Caki2 (cell line): ENCODE data around the gene ATP5PD. TPM values are rescaled to one million over a fixed set of nuclear protein-coding genes. Genes with fewer than 3 reads are reported as not detected.
"Not testable (repeated sequence)": the region's sequence is repeated elsewhere in the genome, so short reads cannot be mapped to it uniquely, and the experiment has no call there.

Experiments
- DNase-seq: peaks from one replicate; pipeline ENCODE4 v3.0.0-alpha.2; 2015; ENCODE audit warnings: low read depth
- in situ Hi-C: cut with HindIII; loops from 2 replicates; pipeline ENCODE4 v1.10.0; 2016; ENCODE audit warnings: low sequenced_read_pairs, low pct_unique_long_range_greater_than_20kb, mixed read lengths
- total RNA-seq: library from RNA; depleted of rRNA; stranded (reverse); fragments of >200 nt; shearing (Covaris generic); gene quantifications from 2 replicates; pipeline ENCODE4 v1.2.3, GENCODE V29; 2014; ENCODE audit warnings: low replicate concordance

ATP5PD gene
- total RNA-seq, 1 experiment from 2014 or later = 289 TPM

DNA sequence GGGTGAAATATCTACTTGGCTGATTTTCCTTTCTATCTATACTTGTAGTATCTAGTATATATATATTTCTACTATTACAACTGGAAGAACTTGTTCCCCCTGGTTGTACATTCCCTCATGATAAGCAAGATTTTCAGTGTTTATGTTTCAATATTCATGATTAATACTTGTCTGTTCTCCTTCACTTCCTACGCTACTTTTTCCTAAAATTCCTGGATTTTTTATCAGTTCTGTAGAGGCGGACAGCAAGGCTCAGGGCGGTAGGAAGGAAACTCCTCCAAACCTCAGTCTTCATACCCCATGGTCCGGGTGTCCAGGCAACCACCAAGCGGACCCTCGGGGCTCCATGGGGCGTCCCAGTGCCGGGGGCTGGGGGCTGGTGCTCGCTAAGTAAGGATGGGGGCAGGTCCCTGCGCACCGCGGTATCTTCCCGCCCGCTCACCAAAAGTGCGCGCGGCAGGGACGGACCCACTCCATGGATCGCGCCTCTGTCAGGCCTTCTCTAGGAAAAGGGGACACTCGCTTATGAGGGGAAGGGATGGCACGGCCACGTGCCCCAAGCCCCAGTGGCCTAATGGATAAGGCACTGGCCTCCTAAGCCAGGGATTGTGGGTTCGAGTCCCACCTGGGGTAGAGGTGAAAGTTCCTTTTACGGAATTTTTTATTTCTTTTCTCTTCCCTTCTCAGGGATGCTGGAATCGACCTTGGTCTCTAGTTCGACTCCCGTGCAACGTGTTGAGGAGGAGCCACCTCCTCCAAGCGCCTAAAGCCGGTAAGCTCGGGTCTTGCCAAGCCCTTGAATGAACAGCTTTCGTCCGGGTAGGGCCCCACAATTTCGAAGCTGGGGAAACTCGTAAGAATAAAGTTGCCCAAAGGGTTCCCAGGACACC, 13.2 kb downstream of the ATP5PD start:
- in situ Hi-C loops = no loop called here
- peak; percentile 95 for DNase-seq

DNA sequence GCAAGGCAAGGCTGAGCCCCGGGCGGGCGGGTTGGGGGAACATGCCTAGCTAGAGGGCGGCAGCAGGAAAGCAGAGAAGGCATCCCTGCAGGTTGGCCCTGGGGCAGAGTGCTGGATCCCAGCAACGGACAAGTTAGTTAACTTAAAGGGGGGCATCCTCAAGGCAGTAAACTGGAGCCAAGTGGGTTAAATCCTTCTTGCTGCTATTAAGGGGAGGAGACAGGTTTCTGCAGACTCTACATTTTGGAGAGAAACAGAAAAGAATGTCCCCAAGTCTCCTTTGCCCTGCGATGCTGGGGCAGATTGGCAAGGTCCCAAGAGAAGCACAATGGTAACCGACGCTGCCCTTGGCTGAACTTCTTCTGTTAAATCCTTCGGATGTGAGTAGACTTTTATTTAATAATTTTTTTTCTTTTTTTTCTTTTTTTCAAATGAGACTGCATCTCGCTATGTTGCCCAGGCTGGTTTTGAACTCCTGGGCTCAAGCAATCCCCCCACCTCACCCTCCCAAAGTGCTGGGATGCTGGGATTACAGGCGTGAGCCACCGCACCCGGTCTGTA, 14.0 kb downstream of the ATP5PD start:
- peak; percentile 32 for DNase-seq
- in situ Hi-C loops = no loop called here

DNA sequence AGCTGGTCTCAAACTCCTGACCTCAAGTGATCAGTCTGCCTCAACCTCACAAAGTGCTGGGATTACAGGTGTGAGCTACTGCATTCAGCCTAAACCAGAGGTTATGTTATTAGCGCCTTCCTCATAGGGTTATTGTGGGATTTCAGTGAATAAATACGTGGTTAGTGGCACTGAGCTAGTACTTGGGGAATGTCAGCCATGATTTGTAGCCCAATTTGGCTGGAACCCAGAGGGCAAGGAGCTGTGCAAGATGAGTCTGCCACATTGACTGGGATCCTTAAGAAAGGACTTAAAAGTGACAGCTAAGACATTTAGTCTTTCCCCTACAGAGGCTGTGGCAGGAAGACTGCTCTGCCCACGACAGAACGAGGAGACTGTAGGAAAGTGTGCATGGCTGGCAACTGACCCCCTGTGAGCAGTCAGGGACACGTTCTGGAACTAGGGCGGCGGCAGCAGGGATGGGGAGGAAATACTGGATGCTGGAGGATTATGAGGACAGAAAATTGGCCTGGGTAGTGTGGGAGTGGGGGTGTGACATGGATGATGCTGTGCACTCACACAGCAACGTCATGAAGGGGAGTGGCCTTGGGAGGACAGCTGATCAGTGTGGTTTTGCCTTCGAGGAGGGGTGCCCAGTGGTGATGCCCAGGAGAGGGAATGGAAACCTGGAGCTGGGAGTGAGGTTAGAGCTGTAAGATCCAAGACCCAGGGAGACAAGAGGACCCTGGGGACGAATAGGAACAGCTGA, 14.6 kb downstream of the ATP5PD start:
- in situ Hi-C loops = no loop called here
- peak; percentile 62 for DNase-seq

DNA sequence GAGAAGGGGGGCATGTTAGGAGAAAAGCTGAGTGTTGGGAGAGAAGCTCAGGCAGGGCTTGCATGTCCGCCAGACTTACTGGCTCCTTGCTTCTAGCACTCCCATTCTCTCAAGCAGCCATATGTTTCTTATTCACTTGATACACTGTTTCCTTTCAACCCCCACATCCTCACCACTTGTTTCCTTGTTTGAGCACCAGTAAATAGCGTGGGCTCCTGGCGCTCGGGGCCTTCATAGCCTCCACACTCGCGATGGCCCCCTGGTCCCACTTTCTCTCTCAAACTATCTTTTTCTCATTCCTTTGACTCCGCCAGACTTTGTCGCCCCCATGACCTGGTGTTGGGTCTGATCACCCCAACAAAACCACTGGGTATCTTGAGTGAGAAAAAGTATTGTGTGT, 16.6 kb downstream of the ATP5PD start:
- in situ Hi-C loops = no loop called here
- DNase-seq = no peak

DNA sequence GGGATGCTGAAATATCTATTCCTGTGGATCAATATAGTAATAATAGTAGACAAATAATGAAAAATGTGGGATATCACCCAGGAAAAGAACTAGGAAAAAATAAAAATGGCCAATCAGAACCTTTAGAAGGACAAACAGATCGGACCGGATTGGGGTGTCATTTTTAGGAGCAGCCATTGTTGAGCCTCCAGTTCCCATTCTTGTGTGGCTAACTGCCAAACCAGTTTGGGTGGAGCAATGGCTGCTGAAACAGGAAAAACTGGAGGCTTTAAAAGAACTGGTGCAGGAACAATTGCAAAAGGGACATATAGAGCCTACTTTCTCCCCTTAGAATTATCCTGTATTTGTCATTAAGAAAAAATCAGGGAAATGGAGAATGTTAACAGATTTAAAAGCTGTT, 20.1 kb downstream of the ATP5PD start:
- in situ Hi-C loops, DNase-seq: not testable (repeated sequence)

DNA sequence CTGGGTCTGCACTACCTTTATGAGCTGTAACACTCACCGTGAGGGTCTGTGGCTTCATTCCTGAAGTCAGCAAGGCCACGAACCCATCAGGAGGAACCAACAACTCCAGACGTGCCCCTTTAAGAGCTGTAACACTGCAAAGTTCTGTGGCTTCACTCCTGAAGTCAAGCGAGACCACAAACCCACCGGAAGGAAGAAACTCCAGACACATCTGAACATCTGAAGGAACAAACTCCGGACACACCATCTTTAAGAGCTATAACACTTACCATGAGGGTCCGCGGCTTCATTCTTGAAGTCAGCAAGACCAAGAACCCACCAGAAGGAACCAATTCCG, 21.4 kb downstream of the ATP5PD start:
- DNase-seq, in situ Hi-C loops: not testable (repeated sequence)

DNA sequence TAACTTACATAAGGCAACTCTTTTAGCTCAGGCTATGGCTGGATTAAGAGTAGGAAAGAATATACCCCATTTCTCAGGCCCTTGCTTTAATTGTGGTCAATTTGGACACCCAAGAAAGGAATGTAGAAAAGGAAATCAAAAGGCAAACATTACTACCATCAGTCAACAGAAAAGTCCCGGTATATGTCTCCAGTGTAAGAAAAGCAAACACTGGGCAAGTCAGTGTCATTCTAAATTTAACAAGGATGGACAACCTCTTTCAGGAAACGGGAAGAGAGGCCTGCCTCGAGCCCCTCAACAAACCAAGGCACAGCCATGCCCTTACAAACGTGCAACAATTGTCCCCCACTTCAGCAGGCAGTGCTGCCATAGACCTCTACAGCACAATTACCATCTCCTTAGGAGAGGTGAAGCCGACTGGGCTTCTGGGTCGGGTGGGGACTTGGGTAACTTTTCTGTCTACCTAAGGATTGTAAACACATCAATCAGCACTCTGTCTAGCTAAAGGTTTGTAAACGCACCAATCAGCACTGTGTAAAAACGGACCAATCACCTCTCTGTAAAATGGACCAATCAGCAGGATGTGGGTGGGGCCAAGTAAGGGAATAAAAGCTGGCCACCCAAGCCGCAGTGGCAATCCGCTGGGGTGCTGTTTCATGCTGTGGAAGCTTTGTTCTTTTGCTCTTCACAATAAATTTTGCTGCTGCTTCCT, 21.9 kb downstream of the ATP5PD start:
- in situ Hi-C loops = no loop called here
- DNase-seq = no peak

DNA sequence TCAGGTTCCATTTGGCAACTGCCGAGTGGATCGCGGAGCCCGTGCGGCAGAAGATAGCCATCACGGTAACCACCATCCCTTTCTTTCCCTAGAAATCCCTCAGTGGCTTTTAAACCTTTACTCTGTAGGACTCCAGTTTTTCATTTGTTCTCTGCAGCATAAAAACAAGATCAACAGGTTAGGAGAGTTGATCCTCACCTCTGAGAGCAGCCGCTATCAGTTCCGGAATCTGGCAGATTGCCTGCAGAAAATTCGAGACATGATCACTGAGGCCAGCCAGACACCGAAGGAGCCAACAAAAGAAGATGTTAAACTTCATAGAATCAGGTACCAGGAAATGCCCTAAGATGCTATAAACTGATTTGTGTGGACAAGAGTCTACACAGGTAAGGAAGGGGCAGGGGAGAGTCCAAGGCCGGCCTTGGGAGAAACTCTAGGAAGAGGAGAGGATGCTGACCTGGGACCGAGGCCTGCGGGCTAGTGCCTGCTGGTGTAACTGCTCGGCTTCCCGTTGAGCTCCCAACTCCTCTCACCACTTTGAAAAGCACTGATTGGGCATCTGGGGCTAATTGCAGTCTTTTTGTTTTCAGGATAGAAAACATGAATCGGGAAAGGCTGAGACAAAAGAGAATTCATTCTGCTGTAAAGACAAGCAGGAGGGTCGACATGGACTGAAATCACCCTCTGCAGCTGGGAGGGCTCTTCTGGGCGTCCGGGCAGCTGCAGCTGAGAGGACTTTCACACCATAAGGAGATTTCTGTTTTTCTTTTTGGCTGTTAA, 26.2 kb downstream of the ATP5PD start:
- DNase-seq = no peak
- in situ Hi-C loops = no loop called here

DNA sequence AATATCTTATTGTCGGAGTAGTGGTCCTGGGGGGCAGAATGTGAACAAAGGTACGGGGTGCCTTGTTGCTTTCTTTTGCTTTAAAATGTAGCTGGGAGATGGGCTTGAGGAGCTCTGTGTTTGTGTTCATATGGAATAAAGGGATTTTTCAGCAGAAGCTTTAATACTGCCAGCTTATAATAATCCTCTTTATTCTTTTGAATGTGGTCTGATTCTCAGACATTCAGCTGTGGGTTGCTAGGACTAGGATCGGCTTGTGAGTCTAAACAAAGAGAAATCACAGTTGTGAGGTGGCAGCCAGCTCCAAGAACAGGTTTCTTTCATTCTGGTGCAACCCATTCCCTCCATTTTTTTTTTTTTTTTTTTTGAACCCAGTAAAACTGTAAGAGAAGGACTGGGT, 27.1 kb downstream of the ATP5PD start:
- in situ Hi-C loops = no loop called here
- DNase-seq = no peak

DNA sequence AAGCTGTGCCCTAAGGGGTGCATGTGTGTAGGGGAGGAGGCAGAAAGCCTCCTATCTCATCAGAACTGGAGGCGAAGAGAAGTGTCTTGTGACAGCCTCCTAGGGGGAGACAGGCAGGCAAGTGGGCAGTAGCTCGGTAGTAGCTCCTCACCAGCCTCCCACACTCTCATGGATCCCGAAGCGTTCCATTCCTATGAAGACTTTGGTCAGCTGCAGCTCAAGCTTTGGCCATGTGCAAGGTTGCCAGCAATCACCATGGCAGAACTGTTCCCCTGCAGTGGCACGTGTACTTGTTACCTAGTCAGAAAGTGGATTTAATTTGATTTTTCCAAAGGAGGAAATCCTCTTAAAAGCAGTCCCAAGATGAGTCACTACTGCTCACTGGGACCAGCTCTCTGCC, 27.6 kb downstream of the ATP5PD start:
- no peak for DNase-seq
- in situ Hi-C loops = no loop called here

DNA sequence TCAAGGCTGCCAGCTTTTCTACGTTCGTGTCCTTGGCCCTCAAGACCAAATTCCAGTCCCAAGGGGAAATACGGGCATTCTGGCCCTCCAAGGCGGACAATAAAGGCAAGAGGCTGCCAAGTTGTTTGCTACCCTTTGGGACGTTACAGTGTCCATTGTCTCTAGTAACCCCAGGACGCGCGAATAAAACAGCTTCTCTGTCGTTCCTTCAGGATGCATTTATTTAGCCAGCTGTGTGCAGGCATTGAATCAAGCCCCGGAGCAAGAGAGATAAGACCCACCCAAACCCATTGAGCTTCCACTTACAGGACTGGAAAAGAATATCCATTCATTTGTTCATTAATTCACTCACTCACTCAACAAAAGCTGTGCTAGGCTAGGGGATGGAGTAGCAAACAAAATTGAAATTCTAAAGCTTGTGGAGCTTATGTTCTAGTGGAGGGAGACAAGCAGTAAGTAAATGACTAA, 33.6 kb downstream of the ATP5PD start:
- DNase-seq = no peak

DNA sequence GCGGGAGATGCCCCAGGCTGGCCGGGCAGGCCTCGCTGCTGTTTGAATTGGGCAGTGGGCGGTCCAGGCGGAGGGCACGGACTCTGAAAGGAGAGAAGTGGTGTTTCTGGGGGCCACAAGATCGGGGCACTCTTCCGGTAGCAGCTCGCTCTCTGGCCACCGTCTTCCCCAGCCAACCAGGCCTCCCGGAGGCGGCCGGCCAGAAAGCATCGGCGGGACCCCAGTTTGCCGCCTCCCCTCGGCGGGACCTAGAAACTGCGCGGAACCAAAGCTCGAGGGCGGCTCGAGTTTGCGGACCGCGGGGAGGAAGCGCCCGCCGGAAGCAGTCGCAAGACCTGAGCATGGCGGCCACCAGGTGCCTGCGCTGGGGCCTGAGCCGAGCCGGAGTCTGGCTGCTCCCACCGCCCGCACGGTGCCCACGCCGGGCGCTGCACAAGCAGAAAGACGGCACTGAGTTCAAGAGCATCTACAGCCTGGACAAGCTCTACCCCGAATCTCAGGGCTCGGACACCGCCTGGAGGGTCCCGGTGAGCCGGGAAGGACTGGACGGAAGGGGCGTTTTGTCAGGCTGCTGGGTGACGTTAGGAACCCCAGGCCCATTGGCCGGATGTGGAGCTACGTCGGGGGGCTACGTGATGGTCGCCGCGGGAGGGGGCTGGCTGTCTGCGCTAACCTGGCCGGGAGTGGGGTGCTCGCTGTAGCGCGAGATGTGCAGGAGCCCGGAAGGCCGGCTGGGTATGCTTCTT, 34.2 kb downstream of the ATP5PD start, which contains the start of gene MRPL58:
TSS of gene MRPL58 (plus strand) at position 325 of the 746 bp plus-strand sequence. CDS start at position 342, 17 bp downstream.
- DNase-seq = peak; percentile 89
- in situ Hi-C loops = no loop called here

More for the DNA sequence above, 33.6 kb downstream of the ATP5PD start:
- in situ Hi-C loops = no loop called here

DNA sequence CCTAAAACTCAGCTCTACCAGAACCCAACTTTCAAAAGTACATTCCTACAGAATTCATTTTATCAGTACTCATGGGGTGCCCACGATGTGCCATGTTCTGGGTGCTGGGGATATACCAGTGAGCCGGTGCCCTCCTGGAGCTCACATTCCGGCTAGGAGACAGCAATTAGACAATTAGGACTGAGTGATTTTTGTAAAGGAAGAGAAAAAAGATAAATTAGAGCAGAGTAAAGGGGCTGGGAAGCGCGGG, 34.7 kb downstream of the ATP5PD start:
- in situ Hi-C loops = no loop called here
- DNase-seq = no peak

DNA sequence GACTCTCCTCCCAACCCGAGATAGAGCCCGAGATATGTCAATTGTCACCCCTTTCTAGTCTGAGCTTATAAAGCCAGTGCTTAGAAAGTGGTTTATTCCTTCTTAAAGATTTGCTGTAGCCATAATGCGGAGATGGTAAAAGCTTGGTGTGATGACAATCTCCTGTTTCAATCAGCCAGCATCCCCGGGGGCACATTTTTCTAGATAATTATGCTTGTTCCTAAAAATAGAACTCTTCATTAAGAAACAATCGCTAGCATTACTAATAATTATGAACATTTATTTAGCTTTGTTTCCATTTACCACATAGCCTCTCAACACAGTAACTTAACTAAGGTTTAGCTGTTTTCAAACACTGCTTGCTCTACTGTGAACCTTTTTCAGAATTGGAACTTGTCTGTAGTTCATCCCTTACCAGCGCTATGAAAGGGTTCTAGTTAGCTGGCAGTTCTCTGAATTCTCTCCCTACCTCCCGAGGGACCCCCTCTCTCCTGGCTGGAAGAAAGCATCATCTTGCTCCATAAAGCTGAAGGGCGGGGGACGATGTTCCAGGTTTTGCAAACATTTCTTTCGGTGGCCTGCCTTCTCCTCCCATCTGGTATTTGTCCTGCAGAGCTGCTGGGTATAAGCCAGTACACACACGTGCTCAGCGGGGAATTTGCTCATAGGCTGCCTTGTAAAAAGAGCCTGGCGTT, 35.2 kb downstream of the ATP5PD start:
- in situ Hi-C loops = no loop called here
- DNase-seq = no peak

DNA sequence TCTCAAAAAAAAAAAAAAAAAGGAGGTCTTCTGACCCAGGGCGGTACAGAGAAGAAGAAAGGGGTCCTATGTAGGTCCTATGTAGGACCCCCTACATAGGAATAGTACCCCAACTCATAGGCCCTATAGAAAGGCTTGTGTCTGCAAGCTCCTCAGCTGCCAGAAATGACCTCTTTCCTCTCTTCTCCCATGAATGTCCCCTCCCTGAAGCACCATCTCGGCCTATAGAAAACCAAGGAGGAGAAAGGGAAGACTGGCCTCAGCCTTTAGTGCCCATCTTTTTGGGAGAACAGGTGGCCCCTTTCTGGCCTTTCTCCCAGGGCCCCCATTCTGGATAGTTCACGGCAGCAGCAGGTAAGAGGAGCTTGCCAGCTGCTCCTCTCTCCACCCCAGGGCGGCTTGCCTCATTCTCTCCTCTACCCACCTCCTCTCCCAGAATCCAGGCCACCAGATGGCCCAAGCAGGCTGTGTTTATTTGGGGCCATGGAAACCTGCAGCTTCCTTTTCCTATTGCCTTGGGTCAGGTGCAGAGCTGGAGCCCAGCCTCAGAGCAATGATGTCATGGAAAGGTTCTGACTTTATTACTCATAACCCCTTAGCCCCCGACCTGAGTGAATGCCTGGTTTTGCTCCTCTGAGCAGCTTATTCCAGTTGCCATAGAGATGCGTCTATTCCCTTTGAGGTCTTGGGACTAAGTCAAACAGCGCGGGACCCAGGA, 35.9 kb downstream of the ATP5PD start:
- peak; percentile 52 for DNase-seq
- in situ Hi-C loops = no loop called here

DNA sequence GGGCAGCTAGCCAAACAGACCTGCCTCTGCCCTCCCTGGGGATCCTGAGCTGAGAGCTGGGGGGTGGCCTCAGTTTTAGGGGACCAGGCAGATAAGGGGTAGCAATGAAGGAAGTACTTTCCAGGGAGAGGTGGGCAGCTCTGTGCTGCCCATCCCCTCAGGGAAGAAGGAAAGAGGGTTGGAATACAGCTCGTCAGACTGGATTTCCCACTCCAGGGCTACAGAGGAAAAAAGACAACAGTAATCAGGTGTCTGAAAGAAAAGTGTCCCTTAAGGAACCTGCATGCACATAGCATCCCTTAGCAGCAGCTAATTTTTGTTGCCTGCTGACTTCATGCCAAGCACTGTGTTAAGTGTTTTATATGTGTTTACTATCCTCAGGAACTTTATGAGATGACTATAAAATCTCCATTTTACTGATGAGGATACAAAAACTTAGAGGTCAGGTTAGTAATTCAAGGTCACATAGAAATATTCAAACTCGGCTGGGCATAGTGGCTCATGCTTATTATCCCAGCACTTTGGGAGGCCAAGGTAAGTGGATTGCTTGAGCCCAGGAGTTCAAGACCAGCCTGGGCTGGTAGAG, 37.5 kb downstream of the ATP5PD start:
- in situ Hi-C loops = no loop called here
- no peak for DNase-seq
